Adrenal gland (tissue), 12 donors: ENCODE measurements around the gene KRT71. TPM values are rescaled to one million over a fixed set of nuclear protein-coding genes. Genes with fewer than 3 reads are reported as not detected.
A peak's percentile ranks its signal among the peaks of the same experiment; 100 is the strongest.

Source experiments
- DNase-seq, 7 donors: peaks; one replicate each; pipeline ENCODE4 v3.0.0-alpha.2; 2019 to 2020
- H3K27ac ChIP-seq, 5 donors: fragments of 200-600 bp; sonication (generic) in 4 of 5; 1 replicate in 3 of 5; 2 replicates in 2 of 5; pipeline versions ENCODE4 v1.5.1 to v1.8.0; 2016 to 2020; ENCODE audit warnings: mild to moderate bottlenecking in 1 of 5
- H3K27me3 ChIP-seq: fragments of 200-600 bp; 2 replicates; pipeline ENCODE4 v1.8.0; 2021
- H3K36me3 ChIP-seq, 2 donors: fragments of 200-600 bp; replicated peaks in 1 of 2; 1 replicate in 1 of 2; 2 replicates in 1 of 2; pipeline versions ENCODE4 v1.5.1 to v1.8.0; 2018 to 2022
- H3K4me1 ChIP-seq, 2 donors: fragments of 200-600 bp; replicated peaks in 1 of 2; 1 replicate in 1 of 2; 2 replicates in 1 of 2; pipeline versions ENCODE4 v1.5.1 to v1.8.0; 2018 to 2021
- H3K4me3 ChIP-seq, 4 donors: fragments of 200-600 bp; sonication (generic) in 3 of 4; one replicate each; pipeline ENCODE4 v1.5.1; 2016 to 2018
- H3K9me3 ChIP-seq, 3 donors: fragments of 200-600 bp; sonication (generic) in 1 of 3; replicated peaks in 1 of 3; 1 replicate in 2 of 3; 2 replicates in 1 of 3; pipeline versions ENCODE4 v1.5.1 to v1.8.0; 2016 to 2021
- POLR2A ChIP-seq, 2 donors: fragments of 450-650 bp; IDR thresholded peaks; one replicate each; pipeline ENCODE4 v1.6.1; 2017; ENCODE audit warnings: antibody characterized with exemption in 2 of 2, mild to moderate bottlenecking in 2 of 2, moderate library complexity in 1 of 2
- WGBS, 4 donors: extraction: QIAGEN DNeasy Blood & Tissue Kit in 2 of 4; methylation state at CpG; one replicate each; pipeline versions ENCODE4 v1.1.5 to v1.1.7; 2013 to 2017; 5-methylcytosine and 5-hydroxymethylcytosine counted together
- intact Hi-C, 2 donors: fragments of 100-400 bp; cut with DNase I; formaldehyde crosslinking; loops; one replicate each; pipeline versions ENCODE4 v1.14.1 to v1.15.0; 2022 to 2023
- polyA plus RNA-seq, 3 donors: library from polyadenylated mRNA; stranded (reverse); fragments of 200-250 nt in 2 of 3; fragments of 350-450 nt in 1 of 3; fragmentation: Illumina TruSeq in 1 of 3; extraction: RNeasy Lipid Tissue Mini Kit (QIAGEN cat#74804) in 1 of 3; gene quantifications; one replicate each; pipeline ENCODE4 v1.2.3, GENCODE V29; 2013 to 2014
- total RNA-seq, 9 donors: library from RNA; depleted of rRNA in 4 of 9; stranded (reverse); fragments of >200 nt in 4 of 9; fragments of 120-200 nt in 1 of 9; fragmentation: NEBNext Ultra II Directional in 1 of 9; extraction: Animal tissue kit (Norgen Biotek cat#: 25700) in 1 of 9; gene quantifications; one replicate each; pipeline versions ENCODE4 v1.1.0 to v1.2.4, GENCODE V29; 2013 to 2023
- TF ChIP-seq, protein P1 (sequence below), 6 experiments: fragments of 450-650 bp in 4 of 6; fragments of 200-600 bp in 2 of 6; sonication (generic) in 1 of 6; IDR thresholded peaks; 1 replicate in 5 of 6; 2 replicates in 1 of 6; pipeline versions ENCODE4 v1.5.1 to v1.8.0; 2016 to 2021; ENCODE audit warnings: antibody characterized with exemption in 6 of 6, mild to moderate bottlenecking in 2 of 6, moderate library complexity in 1 of 6
- donor health status: healthy with polysubstance abuse.
- donor health status: Bipolar disorder and iron deficiency.
- donor health status: DM: yes; HTN: yes; CAD: no.
- donor health status: DM: no; HTN: no; CAD: no.
- donor health status: DM: no; HTN: no; CAD: no.
- donor health status: DM: yes; HTN: yes; CAD: no.

KRT71 gene
- total and polyA plus RNA-seq, 12 donors, result not detected

DNA sequence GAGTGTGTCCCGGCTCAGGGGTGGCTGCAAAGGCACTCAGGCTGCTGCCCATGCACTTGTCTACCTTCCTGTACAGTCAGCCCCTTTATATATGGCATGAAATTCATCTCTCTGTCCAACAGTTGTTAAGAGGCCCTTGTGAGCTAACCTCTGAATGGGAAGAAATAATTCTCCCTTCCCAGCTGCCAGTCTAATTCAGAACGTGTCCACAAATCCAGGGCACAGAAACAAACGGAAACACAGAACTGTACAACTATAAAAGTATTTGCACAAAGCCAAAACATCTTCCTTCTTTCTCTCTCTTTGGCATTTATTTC lies 33.6 kb downstream of the KRT71 start:
- WGBS, 4 donors, result 58 to 82% (median 71%) methylated on average over 2 to 3 of the region's 3 CpGs
- Histone ChIP-seq H3K27me3 (no peaks in the 10 kb centered on the region), H3K4me3 (no peak overlapping the region), H3K4me1 (no peaks in the 10 kb centered on the region), H3K9me3 (no peaks in the 10 kb centered on the region), H3K27ac (no peak overlapping the region), H3K36me3 (no peaks in the 10 kb centered on the region)
- intact Hi-C loops, result no loop called here
- TF ChIP-seq, protein P1, sequence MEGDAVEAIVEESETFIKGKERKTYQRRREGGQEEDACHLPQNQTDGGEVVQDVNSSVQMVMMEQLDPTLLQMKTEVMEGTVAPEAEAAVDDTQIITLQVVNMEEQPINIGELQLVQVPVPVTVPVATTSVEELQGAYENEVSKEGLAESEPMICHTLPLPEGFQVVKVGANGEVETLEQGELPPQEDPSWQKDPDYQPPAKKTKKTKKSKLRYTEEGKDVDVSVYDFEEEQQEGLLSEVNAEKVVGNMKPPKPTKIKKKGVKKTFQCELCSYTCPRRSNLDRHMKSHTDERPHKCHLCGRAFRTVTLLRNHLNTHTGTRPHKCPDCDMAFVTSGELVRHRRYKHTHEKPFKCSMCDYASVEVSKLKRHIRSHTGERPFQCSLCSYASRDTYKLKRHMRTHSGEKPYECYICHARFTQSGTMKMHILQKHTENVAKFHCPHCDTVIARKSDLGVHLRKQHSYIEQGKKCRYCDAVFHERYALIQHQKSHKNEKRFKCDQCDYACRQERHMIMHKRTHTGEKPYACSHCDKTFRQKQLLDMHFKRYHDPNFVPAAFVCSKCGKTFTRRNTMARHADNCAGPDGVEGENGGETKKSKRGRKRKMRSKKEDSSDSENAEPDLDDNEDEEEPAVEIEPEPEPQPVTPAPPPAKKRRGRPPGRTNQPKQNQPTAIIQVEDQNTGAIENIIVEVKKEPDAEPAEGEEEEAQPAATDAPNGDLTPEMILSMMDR (IDR thresholded peaks at IDR 0.05), result no peak
- TF ChIP-seq POLR2A (IDR thresholded peaks at IDR 0.05), result no peak
- no peak for DNase-seq

DNA sequence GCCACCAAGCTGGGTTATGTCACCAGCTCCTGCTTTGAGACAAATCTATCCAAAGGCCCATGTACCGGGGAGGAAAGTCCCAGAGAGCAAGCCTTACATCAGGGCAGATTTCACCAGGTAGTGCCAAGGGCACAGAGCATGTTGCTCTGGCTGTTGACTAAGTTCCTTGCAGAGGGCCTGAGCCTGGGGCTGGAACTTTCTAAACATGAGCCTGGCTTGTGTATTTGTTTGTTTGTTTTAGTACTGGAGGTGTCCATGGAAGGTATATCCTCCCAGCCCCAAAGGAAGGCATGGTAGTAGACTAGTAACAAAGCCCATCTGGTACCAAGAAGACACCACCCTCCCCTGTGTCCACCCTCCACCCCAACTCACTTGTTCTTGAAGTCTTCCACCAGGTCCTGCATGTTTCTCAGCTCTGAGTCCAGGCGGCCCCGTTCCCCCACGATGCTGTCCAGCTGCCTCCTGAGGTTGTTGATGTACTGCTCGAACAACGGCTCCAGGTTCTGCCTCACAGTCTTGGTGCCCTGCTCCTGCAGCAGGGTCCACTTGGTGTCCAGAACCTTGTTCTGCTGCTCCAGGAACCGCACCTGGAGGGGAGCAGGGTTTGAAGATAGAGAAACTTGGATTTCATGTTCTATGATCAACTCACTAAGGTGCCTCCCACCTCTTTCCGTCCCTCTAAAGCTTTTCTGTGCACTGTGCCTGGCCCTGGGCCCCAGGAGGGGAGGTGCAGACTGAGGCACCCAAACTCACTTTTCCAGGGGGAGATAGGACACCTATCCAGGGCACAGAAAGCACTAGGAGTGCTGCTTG lies 34.2 kb downstream of the KRT71 start:
- Histone ChIP-seq H3K4me1 (no peaks in the 10 kb centered on the region), H3K27me3 (no peaks in the 10 kb centered on the region), H3K4me3 (no peak overlapping the region), H3K27ac (no peak overlapping the region), H3K9me3 (no peaks in the 10 kb centered on the region), H3K36me3 (no peaks in the 10 kb centered on the region)
- peak in 1 of 7 donors; percentile 21 for DNase-seq
- intact Hi-C loops, result no loop called here
- no peak for TF ChIP-seq POLR2A (IDR thresholded peaks at IDR 0.05)
- TF ChIP-seq, protein P1 (IDR thresholded peaks at IDR 0.05), result no peak
- WGBS, 4 donors, result 73 to 88% (median 82%) methylated on average over 6 to 8 of the region's 8 CpGs

DNA sequence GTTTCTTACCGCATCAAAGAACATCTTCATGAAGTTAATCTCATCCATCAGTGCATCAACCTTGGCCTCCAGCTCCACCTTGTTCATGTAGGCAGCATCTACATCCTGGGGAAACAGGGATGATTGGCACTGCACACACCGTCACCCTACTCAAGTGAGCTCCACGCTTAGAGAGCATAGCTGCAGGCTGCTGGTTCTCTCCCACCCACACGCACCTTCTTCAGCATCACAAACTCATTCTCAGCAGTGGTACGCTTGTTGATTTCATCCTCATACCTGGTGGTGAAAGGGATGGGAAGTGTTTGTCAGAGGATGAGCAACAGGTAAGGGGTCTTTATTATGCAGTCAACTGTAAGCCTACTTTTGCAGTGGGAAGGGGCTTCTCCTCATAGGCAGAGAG lies 35.1 kb downstream of the KRT71 start:
- Histone ChIP-seq H3K9me3 (no peaks in the 10 kb centered on the region), H3K27ac (no peak overlapping the region), H3K36me3 (no peaks in the 10 kb centered on the region), H3K4me1 (no peaks in the 10 kb centered on the region), H3K4me3 (no peak overlapping the region), H3K27me3 (no peaks in the 10 kb centered on the region)
- TF ChIP-seq POLR2A (IDR thresholded peaks at IDR 0.05), result no peak
- TF ChIP-seq, protein P1 (IDR thresholded peaks at IDR 0.05), result no peak
- WGBS, 4 donors, result 85 to 95% (median 91%) methylated on average over 5 of the region's 5 CpGs
- intact Hi-C loops, result no loop called here
- DNase-seq, result peak in 1 of 7 donors; percentile 18

DNA sequence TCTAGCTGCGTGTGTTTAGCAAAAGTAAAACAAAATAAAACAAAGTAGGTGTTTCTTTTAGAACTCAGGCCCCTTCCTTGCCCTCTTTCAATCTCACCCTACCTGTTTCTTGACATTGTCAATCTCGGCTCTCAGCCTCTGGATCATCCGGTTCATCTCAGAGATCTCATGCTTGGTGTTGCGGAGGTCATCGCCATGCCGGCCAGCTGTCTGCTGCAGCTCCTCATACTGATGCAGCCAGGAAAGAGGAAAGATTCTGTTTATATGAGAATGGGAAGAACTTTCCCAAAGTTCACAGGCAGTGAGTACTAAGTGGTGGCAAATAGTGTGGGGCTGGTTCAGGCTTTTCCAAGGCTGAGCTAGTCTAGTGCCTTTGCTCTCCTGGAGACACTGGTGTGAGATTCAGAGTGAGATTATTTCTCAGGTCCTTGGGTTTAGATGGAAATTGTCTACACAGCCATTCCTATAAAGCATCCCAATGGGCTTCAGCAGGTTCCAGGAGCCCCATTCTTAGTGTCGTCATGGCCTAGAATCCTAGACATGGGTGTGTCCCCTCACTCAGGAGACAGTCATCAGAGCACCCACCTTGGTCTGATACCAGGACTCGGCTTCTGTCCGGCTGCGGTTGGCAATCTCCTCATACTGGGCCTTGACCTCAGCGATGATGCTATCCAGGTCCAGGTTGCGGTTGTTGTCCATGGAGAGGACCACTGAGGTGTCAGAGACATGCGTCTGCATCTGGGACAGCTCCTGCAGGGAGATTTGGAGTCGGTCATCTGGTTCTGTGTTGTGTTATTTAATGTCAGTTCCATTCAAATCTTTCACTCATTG lies 35.7 kb downstream of the KRT71 start:
- no peak overlapping the region for H3K4me3 ChIP-seq

More for the DNA sequence above, 35.7 kb downstream of the KRT71 start:
- Histone ChIP-seq H3K27ac (no peak overlapping the region), H3K9me3 (no peaks in the 10 kb centered on the region), H3K27me3 (no peaks in the 10 kb centered on the region), H3K36me3 (no peaks in the 10 kb centered on the region), H3K4me1 (no peaks in the 10 kb centered on the region)
- WGBS, 4 donors, result 88 to 97% (median 92%) methylated on average over 13 to 14 of the region's 14 CpGs
- peak in 1 of 7 donors; percentile 28 for DNase-seq
- no peak for TF ChIP-seq POLR2A (IDR thresholded peaks at IDR 0.05)
- TF ChIP-seq, protein P1 (IDR thresholded peaks at IDR 0.05), result no peak
- intact Hi-C loops, result no loop called here
